HG02840 (cell line): Measurements from ENCODE around the gene SIGLEC1.

Source experiments
- ATAC-seq: cut with Tn5 transposase; IDR thresholded peaks from one replicate; pipeline ENCODE4 v1.9.1; 2021; ENCODE audit warnings: mild to moderate bottlenecking, moderate library complexity, moderate number of reproducible peaks; ENCODE audit not compliant: unreplicated experiment, low FRiP score

SIGLEC1 gene

GRCh38 chr20:3681931-3682781 lies 30.2 kb downstream of the SIGLEC1 start, which contains the start of gene ADAM33:
Gene ADAM33 (minus strand): TSS chr20:3682010. CDS start chr20:3682004, 6 bp downstream.
- ATAC-seq = no peak

- ATAC-seq = no peak
Measured at GRCh38 chr20:3681352-3681930, 31.0 kb downstream of the SIGLEC1 start.

- ATAC-seq = no peak
Measured at GRCh38 chr20:3680701-3681351, 31.6 kb downstream of the SIGLEC1 start.

- ATAC-seq = no peak
Measured at GRCh38 chr20:3679749-3680700, 32.4 kb downstream of the SIGLEC1 start.

- no peak for ATAC-seq
Measured at GRCh38 chr20:3678856-3679720, 33.3 kb downstream of the SIGLEC1 start.

GRCh38 chr20:3678198-3678597 lies 34.2 kb downstream of the SIGLEC1 start:
- ATAC-seq = no peak

GRCh38 chr20:3677733-3678132 lies 34.7 kb downstream of the SIGLEC1 start:
- no peak for ATAC-seq

GRCh38 chr20:3674995-3675900 lies 37.2 kb downstream of the SIGLEC1 start:
- no peak for ATAC-seq

- ATAC-seq = no peak
Measured at GRCh38 chr20:3674447-3674846, 38.0 kb downstream of the SIGLEC1 start.

- ATAC-seq = no peak
Measured at GRCh38 chr20:3673221-3674070, 39.0 kb downstream of the SIGLEC1 start.

- ATAC-seq = no peak
Measured at GRCh38 chr20:3672547-3673171, 39.7 kb downstream of the SIGLEC1 start.

GRCh38 chr20:3671986-3672546 lies 40.3 kb downstream of the SIGLEC1 start:
- ATAC-seq = no peak

- ATAC-seq = no peak
Measured at GRCh38 chr20:3670945-3671344, 41.5 kb downstream of the SIGLEC1 start.

- ATAC-seq = no peak
Measured at GRCh38 chr20:3670511-3670910, 41.9 kb downstream of the SIGLEC1 start.

GRCh38 chr20:3669710-3670367 lies 42.6 kb downstream of the SIGLEC1 start:
- ATAC-seq = no peak

GRCh38 chr20:3667434-3668037 lies 44.9 kb downstream of the SIGLEC1 start:
- no peak for ATAC-seq
